GM12801 (cell line): ENCODE results near the gene TSSK3.

Source experiments
- CTCF ChIP-seq: IDR thresholded peaks from one replicate; pipeline ENCODE4 v1.5.1; 2011; ENCODE audit warnings: control low read depth; ENCODE audit not compliant: insufficient read length; ENCODE audit errors: extremely low read depth

Gene TSSK3

DNA sequence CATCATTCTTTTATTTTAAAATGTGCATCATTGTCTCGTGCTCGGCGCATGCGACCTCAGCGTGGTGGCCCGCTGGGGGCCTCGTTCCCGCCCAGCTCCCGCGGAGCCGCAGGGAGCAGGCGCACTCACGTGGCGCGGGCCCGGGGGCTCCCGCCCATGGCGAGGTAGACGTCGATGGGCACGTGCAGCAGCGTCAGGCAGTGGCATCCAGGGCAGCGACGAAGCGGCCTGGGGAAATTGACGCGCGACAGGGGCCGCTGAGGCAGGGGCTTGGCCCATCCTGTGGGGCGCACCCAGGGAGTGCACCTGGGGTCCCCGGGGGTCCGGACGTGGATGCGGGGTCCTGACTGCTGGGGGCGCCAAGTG lies 1.0 kb upstream of the TSSK3 start:
- no peak for TF ChIP-seq CTCF

- TF ChIP-seq CTCF = no peak
Measured at GRCh38 chr1:32361674-32362473, 465 bp upstream of the TSSK3 start.

GRCh38 chr1:32363713-32364112 lies 1.4 kb downstream of the TSSK3 start:
- TF ChIP-seq CTCF = no peak

- no peak for TF ChIP-seq CTCF
Measured at GRCh38 chr1:32364836-32365235, 2.5 kb downstream of the TSSK3 start.

DNA sequence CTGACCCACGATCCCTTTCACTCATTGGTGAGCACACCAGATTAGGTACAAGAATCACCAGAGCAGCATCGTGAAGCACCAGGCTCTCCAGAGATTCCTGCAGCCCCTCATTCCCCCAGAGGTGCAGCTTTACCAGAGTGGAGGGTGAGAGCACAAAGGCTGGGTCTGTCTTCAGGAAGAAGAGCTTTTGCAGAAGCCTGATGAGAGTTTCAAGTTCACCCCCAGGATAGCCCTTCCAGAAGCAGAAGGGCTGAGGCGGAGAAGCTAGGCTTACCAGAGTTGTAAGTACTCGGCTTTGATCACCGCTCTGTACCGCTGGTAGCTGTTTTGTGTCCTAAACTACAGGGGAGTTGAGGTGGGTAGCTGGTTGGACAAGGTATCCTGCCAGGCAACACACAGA lies 3.1 kb downstream of the TSSK3 start:
- TF ChIP-seq CTCF = no peak

GRCh38 chr1:32367912-32368635 lies 5.7 kb downstream of the TSSK3 start:
- no peak for TF ChIP-seq CTCF

DNA sequence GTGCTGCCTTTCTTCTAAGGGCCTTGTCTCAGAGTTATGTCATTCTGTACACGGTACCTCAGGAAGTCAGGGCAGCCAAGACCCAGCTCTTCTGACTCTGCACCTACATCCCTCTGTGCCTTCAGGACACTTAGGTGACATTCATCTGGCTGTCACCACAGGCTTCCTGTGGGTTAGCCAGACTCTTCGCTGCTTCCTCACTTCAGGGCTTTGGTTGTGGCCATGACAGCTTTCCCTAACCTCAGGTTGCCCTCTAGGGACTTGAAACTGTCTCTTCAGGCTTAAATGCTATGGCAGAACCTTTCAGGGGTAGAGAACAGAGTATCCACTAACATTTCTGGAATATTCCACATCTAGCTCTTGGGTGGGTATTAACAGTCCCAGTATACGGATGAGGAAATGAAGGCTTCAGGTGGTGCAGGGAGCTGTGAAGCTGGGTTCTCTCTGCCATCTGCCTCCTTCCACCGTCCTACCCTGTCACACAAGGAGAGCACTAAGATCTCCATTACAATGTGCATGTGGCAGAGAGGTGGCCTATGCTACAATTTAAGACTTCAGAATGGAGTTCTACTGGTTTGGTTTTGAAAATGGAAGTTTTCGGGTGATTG lies 9.9 kb downstream of the TSSK3 start:
- no peak for TF ChIP-seq CTCF
